ENCODE results near the gene MRPL51.

- TF ChIP-seq, protein P1, sequence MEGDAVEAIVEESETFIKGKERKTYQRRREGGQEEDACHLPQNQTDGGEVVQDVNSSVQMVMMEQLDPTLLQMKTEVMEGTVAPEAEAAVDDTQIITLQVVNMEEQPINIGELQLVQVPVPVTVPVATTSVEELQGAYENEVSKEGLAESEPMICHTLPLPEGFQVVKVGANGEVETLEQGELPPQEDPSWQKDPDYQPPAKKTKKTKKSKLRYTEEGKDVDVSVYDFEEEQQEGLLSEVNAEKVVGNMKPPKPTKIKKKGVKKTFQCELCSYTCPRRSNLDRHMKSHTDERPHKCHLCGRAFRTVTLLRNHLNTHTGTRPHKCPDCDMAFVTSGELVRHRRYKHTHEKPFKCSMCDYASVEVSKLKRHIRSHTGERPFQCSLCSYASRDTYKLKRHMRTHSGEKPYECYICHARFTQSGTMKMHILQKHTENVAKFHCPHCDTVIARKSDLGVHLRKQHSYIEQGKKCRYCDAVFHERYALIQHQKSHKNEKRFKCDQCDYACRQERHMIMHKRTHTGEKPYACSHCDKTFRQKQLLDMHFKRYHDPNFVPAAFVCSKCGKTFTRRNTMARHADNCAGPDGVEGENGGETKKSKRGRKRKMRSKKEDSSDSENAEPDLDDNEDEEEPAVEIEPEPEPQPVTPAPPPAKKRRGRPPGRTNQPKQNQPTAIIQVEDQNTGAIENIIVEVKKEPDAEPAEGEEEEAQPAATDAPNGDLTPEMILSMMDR (conservative IDR thresholded peaks at IDR 0.05): no peak
- TF ChIP-seq ZFX (IDR thresholded peaks at IDR 0.05): no peak
Observed at GRCh38 chr12:6478416-6478815, 14.6 kb downstream of the MRPL51 start.

Measured in C4-2B (cell line).